SK-N-SH treated with all-trans-retinoic acid at 6 μM for 48 hours (cell line): ENCODE results near the gene ABHD8.

Experiments used
- ATAC-seq: fragments of 200-7000 bp; cut with Tn5 transposase; 3 replicates; pipeline ENCODE4 v1.9.1; 2020; ENCODE audit warnings: mild to moderate bottlenecking, moderate library complexity
- BACH2 ChIP-seq: fragments of 250-450 bp; sonication (Bioruptor Pico); IDR thresholded peaks from 2 replicates; pipeline ENCODE4 v1.9.0; 2021; ENCODE audit warnings: mild to moderate bottlenecking, borderline replicate concordance
- ESRRG ChIP-seq: fragments of 250-450 bp; sonication (Bioruptor Pico); IDR thresholded peaks from 2 replicates; pipeline ENCODE4 v1.6.1; 2021; ENCODE audit warnings: mild to moderate bottlenecking
- GLIS3 ChIP-seq: fragments of 250-450 bp; sonication (Bioruptor Pico); IDR thresholded peaks from 2 replicates; pipeline ENCODE4 v1.5.0; 2020; ENCODE audit warnings: mild to moderate bottlenecking, moderate library complexity
- ISL1 ChIP-seq: fragments of 250-450 bp; sonication (Bioruptor Pico); IDR thresholded peaks from 2 replicates; pipeline ENCODE4 v2.1.2; 2022; ENCODE audit warnings: mild to moderate bottlenecking, moderate library complexity
- OSR1 ChIP-seq: fragments of 250-450 bp; sonication (Bioruptor Pico); IDR thresholded peaks from 2 replicates; pipeline ENCODE4 v1.8.0; 2022; ENCODE audit warnings: moderate library complexity, mild to moderate bottlenecking, inconsistent platforms
- PATZ1 ChIP-seq: fragments of 250-450 bp; sonication (Bioruptor Pico); IDR thresholded peaks from 2 replicates; pipeline ENCODE4 v1.8.0; 2020; ENCODE audit warnings: mild to moderate bottlenecking, moderate library complexity, borderline replicate concordance
- POU6F1 ChIP-seq: fragments of 250-450 bp; sonication (Bioruptor Pico); IDR thresholded peaks from 2 replicates; pipeline ENCODE4 v1.8.0; 2021; ENCODE audit warnings: low read depth, mild to moderate bottlenecking, moderate library complexity, borderline replicate concordance
- PPARA ChIP-seq: fragments of 250-450 bp; sonication (Bioruptor Pico); IDR thresholded peaks from 2 replicates; pipeline ENCODE4 v1.5.0; 2020; ENCODE audit warnings: mild to moderate bottlenecking, borderline replicate concordance
- SNAI2 ChIP-seq: fragments of 250-450 bp; sonication (Bioruptor Pico); IDR thresholded peaks from 2 replicates; pipeline ENCODE4 v1.5.0; 2020; ENCODE audit warnings: mild to moderate bottlenecking, moderate library complexity
- TCF4 ChIP-seq: fragments of 250-450 bp; sonication (Bioruptor Pico); IDR thresholded peaks from 2 replicates; pipeline ENCODE4 v1.8.0; 2021; ENCODE audit warnings: mild to moderate bottlenecking, moderate library complexity, borderline replicate concordance
- TOX ChIP-seq: fragments of 250-450 bp; sonication (Bioruptor Pico); IDR thresholded peaks from 2 replicates; pipeline ENCODE4 v1.8.0; 2021; ENCODE audit warnings: mild to moderate bottlenecking, moderate library complexity, borderline replicate concordance
- ZC3H10 ChIP-seq: fragments of 250-450 bp; sonication (Bioruptor Pico); IDR thresholded peaks from 2 replicates; pipeline ENCODE4 v1.5.1; 2021; ENCODE audit warnings: mild to moderate bottlenecking, moderate library complexity
- ZFP3 ChIP-seq: fragments of 250-450 bp; sonication (Bioruptor Pico); IDR thresholded peaks from 2 replicates; pipeline ENCODE4 v1.5.0; 2020; ENCODE audit warnings: mild to moderate bottlenecking, moderate library complexity
- ZFP30 ChIP-seq: fragments of 450-650 bp; formaldehyde crosslinking; IDR thresholded peaks from 2 replicates; pipeline ENCODE4 v1.5.0; 2022; ENCODE audit warnings: mild to moderate bottlenecking, moderate library complexity
- ZNF565 ChIP-seq: fragments of 450-650 bp; formaldehyde crosslinking; conservative IDR thresholded peaks from 2 replicates; pipeline ENCODE4 v1.5.0; 2020; ENCODE audit warnings: low read depth, mild to moderate bottlenecking, moderate library complexity
- ZNF70 ChIP-seq: fragments of 450-650 bp; formaldehyde crosslinking; IDR thresholded peaks from 2 replicates; pipeline ENCODE4 v1.5.0; 2020; ENCODE audit warnings: mild to moderate bottlenecking, moderate library complexity
- ZNF8 ChIP-seq: fragments of 450-650 bp; formaldehyde crosslinking; IDR thresholded peaks from 2 replicates; pipeline ENCODE4 v1.5.0; 2020; ENCODE audit warnings: mild to moderate bottlenecking, moderate library complexity
- TF ChIP-seq, protein P1 (sequence below): fragments of 250-450 bp; sonication (Bioruptor Pico); IDR thresholded peaks from 2 replicates; pipeline ENCODE4 v1.5.1; 2021; ENCODE audit warnings: mild to moderate bottlenecking, moderate library complexity

The ABHD8 gene

GRCh38 chr19:17334414-17335409, 31.5 kb upstream of the ABHD8 start, which contains the start of gene ANO8:
TSS of gene ANO8 (minus strand) at chr19:17334855. CDS start at chr19:17334670, 185 bp downstream.
- peak; percentile 71 for ATAC-seq
- TF ChIP-seq ZFP30 (no peak), ZFP3 (0 out of 2 replicates have a peak, but pooled peaks have one; percentile 34), PPARA (CRISPR knock-in tag) (no peak)

GRCh38 chr19:17333611-17334413, 30.6 kb upstream of the ABHD8 start:
- no peak for ATAC-seq
- no peak for TF ChIP-seq TCF4 (CRISPR knock-in tag)
- TF ChIP-seq BACH2 = no peak
- no peak for TF ChIP-seq OSR1 (CRISPR knock-in tag)
- no peak for TF ChIP-seq ESRRG (CRISPR knock-in tag)
- no peak for TF ChIP-seq ZNF70
- TF ChIP-seq POU6F1 = no peak
- no peak for TF ChIP-seq PATZ1
- no peak for TF ChIP-seq ZC3H10 (CRISPR knock-in tag)
- no peak for TF ChIP-seq SNAI2 (CRISPR knock-in tag)
- TF ChIP-seq ZFP30 = no peak
- TF ChIP-seq PPARA (CRISPR knock-in tag) = no peak

DNA sequence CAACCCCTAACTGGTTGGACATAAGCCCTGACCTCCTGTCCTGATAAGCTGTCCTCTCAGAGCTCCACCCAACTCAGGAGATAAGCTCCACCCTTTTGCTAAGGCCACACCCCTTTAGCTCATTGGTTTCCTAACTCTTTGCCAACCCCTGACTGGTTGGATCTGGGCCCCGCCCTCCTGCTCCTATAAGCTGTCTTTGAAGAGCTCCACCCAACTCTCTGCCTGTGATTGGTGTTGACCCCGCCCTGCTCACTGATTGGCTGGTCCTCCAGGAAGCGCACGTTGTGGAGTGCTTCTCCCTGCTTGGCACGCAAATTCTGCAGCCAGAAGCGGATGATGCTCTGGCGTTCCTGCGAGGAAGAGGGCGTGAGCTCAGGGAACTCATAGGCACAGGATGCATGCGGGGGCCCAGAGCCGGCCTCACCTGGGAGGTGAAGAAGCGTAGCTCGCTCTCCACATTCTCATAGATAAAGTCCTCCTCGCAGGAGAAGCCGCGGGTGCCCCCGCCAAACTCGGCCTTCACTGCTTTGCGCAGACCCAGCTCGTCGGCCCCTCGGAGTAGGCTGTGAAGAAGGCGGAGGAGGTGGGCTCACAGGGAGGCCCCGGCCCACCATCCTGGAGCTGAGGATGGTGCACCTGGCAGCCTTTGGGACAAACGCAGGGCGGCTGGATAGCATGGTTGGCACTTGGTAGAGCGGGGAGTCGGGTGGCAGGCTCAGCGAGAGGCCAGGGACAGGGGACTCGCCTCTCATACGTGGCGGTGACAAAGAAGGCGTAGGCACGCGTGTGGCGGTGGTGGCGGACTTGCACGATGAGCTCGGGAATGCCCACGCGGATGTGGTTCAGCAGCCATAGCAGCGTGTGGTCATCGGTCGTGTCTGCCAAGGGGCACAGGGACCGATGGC, 29.7 kb upstream of the ABHD8 start:
- ATAC-seq = no peak
- TF ChIP-seq ZNF70 = no peak
- no peak for TF ChIP-seq GLIS3 (CRISPR knock-in tag)
- no peak for TF ChIP-seq ZFP30
- no peak for TF ChIP-seq ZNF565 (CRISPR knock-in tag)
- TF ChIP-seq, protein P1, sequence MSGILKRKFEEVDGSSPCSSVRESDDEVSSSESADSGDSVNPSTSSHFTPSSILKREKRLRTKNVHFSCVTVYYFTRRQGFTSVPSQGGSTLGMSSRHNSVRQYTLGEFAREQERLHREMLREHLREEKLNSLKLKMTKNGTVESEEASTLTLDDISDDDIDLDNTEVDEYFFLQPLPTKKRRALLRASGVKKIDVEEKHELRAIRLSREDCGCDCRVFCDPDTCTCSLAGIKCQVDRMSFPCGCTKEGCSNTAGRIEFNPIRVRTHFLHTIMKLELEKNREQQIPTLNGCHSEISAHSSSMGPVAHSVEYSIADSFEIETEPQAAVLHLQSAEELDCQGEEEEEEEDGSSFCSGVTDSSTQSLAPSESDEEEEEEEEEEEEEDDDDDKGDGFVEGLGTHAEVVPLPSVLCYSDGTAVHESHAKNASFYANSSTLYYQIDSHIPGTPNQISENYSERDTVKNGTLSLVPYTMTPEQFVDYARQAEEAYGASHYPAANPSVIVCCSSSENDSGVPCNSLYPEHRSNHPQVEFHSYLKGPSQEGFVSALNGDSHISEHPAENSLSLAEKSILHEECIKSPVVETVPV (CRISPR knock-in tag) = no peak
- no peak for TF ChIP-seq PATZ1
- TF ChIP-seq BACH2 = no peak

- ATAC-seq = no peak
- TF ChIP-seq GLIS3 (CRISPR knock-in tag) (no peak), TCF4 (CRISPR knock-in tag) (no peak), SNAI2 (CRISPR knock-in tag) (no peak), ZC3H10 (CRISPR knock-in tag) (no peak), POU6F1 (no peak), ZNF70 (no peak), ZNF565 (CRISPR knock-in tag) (no peak), ESRRG (CRISPR knock-in tag) (no peak), PPARA (CRISPR knock-in tag) (no peak), ZNF8 (CRISPR knock-in tag) (no peak), ISL1 (CRISPR knock-in tag) (no peak), PATZ1 (no peak), ZFP30 (no peak), ZFP3 (no peak), TOX (no peak), OSR1 (CRISPR knock-in tag) (no peak)
- TF ChIP-seq, protein P1 (CRISPR knock-in tag) = no peak
Observed at GRCh38 chr19:17332360-17332676, 29.1 kb upstream of the ABHD8 start.
